Measurements from ENCODE around the gene ARHGAP9. TPM values are rescaled to one million over a fixed set of nuclear protein-coding genes. Genes with fewer than 3 reads are reported as not detected.

The ARHGAP9 gene
- total and polyA plus RNA-seq, 2 donors from 2014 or later: 3.8 to 18.1 TPM

- Histone ChIP-seq H3K9me3 (ENCODE audit: control insufficient read depth in 2 of 3, insufficient read depth in 1 of 3, low read length in 3 of 3) (no peaks in the 10 kb centered on the region), H3K27ac (ENCODE audit: low read depth in 2 of 2, low read length in 2 of 2) (no peak overlapping the region)
- intact Hi-C loops (cut with DNase I): no loop called here
Measured at GRCh38 chr12:57498571-57498970, 18.9 kb upstream of the ARHGAP9 start.

GRCh38 chr12:57498132-57498502 is 18.5 kb upstream of the ARHGAP9 start:
- H3K36me3 ChIP-seq (ENCODE audit: control insufficient read depth in 2 of 3, insufficient read depth in 3 of 3, low read length in 3 of 3): peaks cover 4 to 36% (median 26%) of the 10 kb centered on the region in 3 donors
- DNase-seq: peak in 1 of 5 donors; percentile 69
- intact Hi-C loops (cut with DNase I): no loop called here
- no peak for TF ChIP-seq CTCF (IDR thresholded peaks at IDR 0.05; ENCODE audit: borderline replicate concordance, extremely low read depth, insufficient read depth)
- no peak overlapping the region for H3K9ac ChIP-seq (ENCODE audit: low read length in 3 of 3)
- no peaks in the 10 kb centered on the region for H3K27me3 ChIP-seq (ENCODE audit: control insufficient read depth, insufficient read depth, low read length)
- H3K4me1 ChIP-seq (ENCODE audit: control insufficient read depth in 2 of 3, insufficient read depth in 2 of 3, low read depth in 1 of 3, low read length in 3 of 3): no peaks in the 10 kb centered on the region
- no peaks in the 10 kb centered on the region for H3K9me3 ChIP-seq (ENCODE audit: control insufficient read depth in 2 of 3, insufficient read depth in 1 of 3, low read length in 3 of 3)
- no peak overlapping the region for H3K4me3 ChIP-seq (ENCODE audit: low read length in 3 of 3)
- FAIRE-seq: no peak
- H3K27ac ChIP-seq (ENCODE audit: low read depth in 2 of 2, low read length in 2 of 2): no peak overlapping the region

More at GRCh38 chr12:57498571-57498970, 18.9 kb upstream of the ARHGAP9 start:
- no peak for FAIRE-seq
- no peak overlapping the region for H3K4me3 ChIP-seq (ENCODE audit: low read length in 3 of 3)
- no peaks in the 10 kb centered on the region for H3K4me1 ChIP-seq (ENCODE audit: control insufficient read depth in 2 of 3, insufficient read depth in 2 of 3, low read depth in 1 of 3, low read length in 3 of 3)
- no peak for TF ChIP-seq CTCF (IDR thresholded peaks at IDR 0.05; ENCODE audit: borderline replicate concordance, extremely low read depth, insufficient read depth)
- H3K9ac ChIP-seq (ENCODE audit: low read length in 3 of 3): no peak overlapping the region
- no peaks in the 10 kb centered on the region for H3K27me3 ChIP-seq (ENCODE audit: control insufficient read depth, insufficient read depth, low read length)
- DNase-seq: no peak
- peaks cover 4 to 36% (median 26%) of the 10 kb centered on the region in 3 donors for H3K36me3 ChIP-seq (ENCODE audit: control insufficient read depth in 2 of 3, insufficient read depth in 3 of 3, low read length in 3 of 3)

DNA sequence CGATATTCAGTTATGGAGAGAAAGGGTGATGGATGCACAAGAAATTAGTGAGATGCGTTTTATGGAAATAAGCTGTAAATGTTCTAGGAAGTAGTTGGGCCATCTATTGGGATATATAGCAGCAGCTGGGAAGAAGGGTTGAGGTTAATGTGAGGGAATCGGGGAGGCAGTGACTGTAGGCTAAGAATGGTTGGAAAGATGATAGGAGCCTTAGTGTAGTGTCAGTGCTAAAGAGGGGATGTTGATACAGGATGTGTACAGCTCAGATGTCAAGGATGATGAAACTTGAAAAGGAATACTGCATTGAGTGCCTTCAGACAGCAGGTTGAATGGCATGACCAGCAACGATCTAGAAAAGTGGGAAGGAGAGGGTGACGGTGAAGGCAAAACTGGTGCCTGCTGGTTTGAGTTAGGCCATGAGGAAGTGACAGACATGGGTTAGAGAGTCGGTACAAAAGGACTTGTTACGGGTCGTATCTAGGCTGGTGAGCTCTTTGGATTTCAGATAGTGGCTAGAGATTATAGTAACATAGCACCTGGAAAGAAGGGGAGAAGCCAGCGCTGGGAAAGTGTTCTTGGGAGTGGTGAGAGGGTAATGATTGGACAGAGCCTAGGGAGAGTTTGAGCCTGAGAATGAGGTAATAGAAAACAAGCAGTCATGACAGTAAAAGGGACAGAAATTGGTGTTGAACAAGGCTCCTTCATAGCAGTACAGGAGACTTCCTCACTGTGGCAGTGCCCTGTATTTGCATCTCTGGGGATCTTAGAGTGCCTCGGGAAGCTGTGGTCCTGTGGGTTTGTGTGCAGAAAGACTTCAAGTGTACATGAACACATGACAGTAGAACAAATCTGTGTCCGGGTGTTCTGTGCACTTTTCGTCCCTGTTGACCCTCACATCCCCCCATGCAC is 17.8 kb upstream of the ARHGAP9 start:
- peaks cover 4 to 39% (median 26%) of the 10 kb centered on the region in 3 donors for H3K36me3 ChIP-seq (ENCODE audit: control insufficient read depth in 2 of 3, insufficient read depth in 3 of 3, low read length in 3 of 3)
- H3K9me3 ChIP-seq (ENCODE audit: control insufficient read depth in 2 of 3, insufficient read depth in 1 of 3, low read length in 3 of 3): no peaks in the 10 kb centered on the region
- intact Hi-C loops (cut with DNase I): no loop called here
- H3K4me1 ChIP-seq (ENCODE audit: control insufficient read depth in 2 of 3, insufficient read depth in 2 of 3, low read depth in 1 of 3, low read length in 3 of 3): no peaks in the 10 kb centered on the region
- no peak overlapping the region for H3K9ac ChIP-seq (ENCODE audit: low read length in 3 of 3)
- H3K27me3 ChIP-seq (ENCODE audit: control insufficient read depth, insufficient read depth, low read length): no peaks in the 10 kb centered on the region
- FAIRE-seq: no peak
- no peak for TF ChIP-seq CTCF (IDR thresholded peaks at IDR 0.05; ENCODE audit: borderline replicate concordance, extremely low read depth, insufficient read depth)
- DNase-seq: no peak
- H3K4me3 ChIP-seq (ENCODE audit: low read length in 3 of 3): no peak overlapping the region
- H3K27ac ChIP-seq (ENCODE audit: low read depth in 2 of 2, low read length in 2 of 2): no peak overlapping the region
